H1 (cell line): Measurements from ENCODE around the gene ACADSB. TPM values are rescaled to one million over a fixed set of nuclear protein-coding genes. Genes with fewer than 3 reads are reported as not detected.

Experiments
- CTCF ChIA-PET: fragments of 300-600 bp; sonication (Branson Sonifier 250); formaldehyde crosslinking; loops from one replicate; lab custom pipeline; 2021; ENCODE audit not compliant: partially characterized antibody; lab: Charles Lee
- POLR2A ChIA-PET: fragments of 300-600 bp; sonication (Branson Sonifier 250); formaldehyde crosslinking; loops from one replicate; lab custom pipeline; 2021; ENCODE audit warnings: inconsistent platforms; ENCODE audit not compliant: partially characterized antibody; lab: Charles Lee
- DNase-seq, 2 experiments: peaks; one replicate each; pipeline versions ENCODE4 v3.0.0 to v3.0.0-alpha.2; 2010 to 2022; ENCODE audit warnings: low spot score in 2 of 2, low read depth in 1 of 2, mixed read lengths in 1 of 2
- FAIRE-seq: peaks from 2 replicates; lab custom pipeline; 2011; peaks lifted over from hg19 to GRCh38; lab: Jason Lieb, UNC
- H2AFZ ChIP-seq: 2 replicates; pipeline ENCODE4 v1.8.1; 2012; ENCODE audit warnings: low read length, inconsistent platforms
- H2AK5ac ChIP-seq: 2 replicates; pipeline ENCODE4 v1.6.1; 2013; ENCODE audit warnings: low read depth, low read length
- H2BK120ac ChIP-seq: replicated peaks from 2 replicates; pipeline ENCODE3; 2013; ENCODE audit warnings: low read depth, low read length, inconsistent platforms
- H2BK12ac ChIP-seq: 2 replicates; pipeline ENCODE4 v1.6.1; 2013; ENCODE audit warnings: low read depth, low read length
- H2BK15ac ChIP-seq: 2 replicates; pipeline ENCODE4 v1.6.1; 2013; ENCODE audit warnings: low read length
- H2BK20ac ChIP-seq: 2 replicates; pipeline ENCODE4 v1.6.1; 2013; ENCODE audit warnings: low read length
- H2BK5ac ChIP-seq: 2 replicates; pipeline ENCODE4 v1.6.1; 2013; ENCODE audit warnings: low read depth, low read length
- H3K14ac ChIP-seq: 2 replicates; pipeline ENCODE4 v1.6.1; 2013; ENCODE audit warnings: inconsistent platforms; ENCODE audit not compliant: insufficient read length
- H3K18ac ChIP-seq: 2 replicates; pipeline ENCODE4 v1.6.1; 2013; ENCODE audit warnings: low read length; ENCODE audit errors: extremely low read depth
- H3K23ac ChIP-seq: 2 replicates; pipeline ENCODE4 v1.6.1; 2013; ENCODE audit warnings: inconsistent platforms; ENCODE audit not compliant: insufficient read length
- H3K23me2 ChIP-seq: 2 replicates; pipeline ENCODE4 v1.6.1; 2013; ENCODE audit warnings: low read depth, low read length
- H3K27ac ChIP-seq: 2 replicates; pipeline ENCODE4 v1.6.1; 2011; ENCODE audit warnings: low read depth, low read length, inconsistent platforms
- H3K27me3 ChIP-seq, 4 experiments: replicated peaks in 1 of 4; 1 replicate in 1 of 4; 2 replicates in 3 of 4; pipeline versions ENCODE4 v1.6.1 to v1.8.1; 2011 to 2013; ENCODE audit warnings: low read length in 3 of 4, mild to moderate bottlenecking in 3 of 4, inconsistent platforms in 2 of 4, mixed read lengths in 2 of 4, moderate library complexity in 1 of 4; ENCODE audit not compliant: control insufficient read depth in 3 of 4, insufficient read depth in 3 of 4; ENCODE audit errors: extremely low read depth in 1 of 4
- H3K36me3 ChIP-seq, 4 experiments: 2 replicates each; pipeline versions ENCODE4 v1.6.1 to v1.8.1; 2011 to 2013; ENCODE audit warnings: mild to moderate bottlenecking in 4 of 4, low read length in 3 of 4, moderate library complexity in 2 of 4, control low read depth in 1 of 4, inconsistent platforms in 1 of 4; ENCODE audit not compliant: insufficient read depth in 4 of 4, control insufficient read depth in 2 of 4
- H3K4ac ChIP-seq: replicated peaks from 2 replicates; pipeline ENCODE3; 2013; ENCODE audit warnings: low read length, low read depth, mixed read lengths, inconsistent platforms; ENCODE audit not compliant: insufficient read length
- H3K4me1 ChIP-seq, 4 experiments: replicated peaks in 1 of 4; 1 replicate in 1 of 4; 2 replicates in 3 of 4; pipeline versions ENCODE4 v1.6.1 to v1.8.1; 2011 to 2013; ENCODE audit warnings: low read length in 3 of 4, inconsistent platforms in 2 of 4, mixed read lengths in 1 of 4; ENCODE audit not compliant: insufficient read depth in 4 of 4, control insufficient read depth in 3 of 4
- H3K4me2 ChIP-seq, 2 experiments: 2 replicates each; pipeline versions ENCODE4 v1.6.1 to v1.8.1; 2011 to 2013; ENCODE audit warnings: low read depth in 2 of 2, low read length in 2 of 2, control low read depth in 1 of 2, inconsistent platforms in 1 of 2, mild to moderate bottlenecking in 1 of 2; ENCODE audit not compliant: insufficient read depth in 1 of 2
- H3K4me3 ChIP-seq, 4 experiments: fragments of 200-600, 300-600 bp in 1 of 4; sonication (generic), shearing (Covaris generic), sonication (Bioruptor Twin) in 1 of 4; 2 replicates each; pipeline versions ENCODE4 v1.5.1 to v1.8.1; 2011 to 2016; ENCODE audit warnings: low read length in 4 of 4, low read depth in 3 of 4, control low read depth in 2 of 4, inconsistent platforms in 2 of 4, mild to moderate bottlenecking in 2 of 4, mixed read lengths in 1 of 4, moderate library complexity in 1 of 4; ENCODE audit not compliant: insufficient read depth in 2 of 4; ENCODE audit errors: extremely low read depth in 1 of 4
- H3K56ac ChIP-seq: replicated peaks from 2 replicates; pipeline ENCODE3; 2013; ENCODE audit warnings: low read depth, mild to moderate bottlenecking, mixed read lengths, low read length, inconsistent platforms; ENCODE audit not compliant: insufficient read length
- H3K79me1 ChIP-seq: 2 replicates; pipeline ENCODE4 v1.6.1; 2013; ENCODE audit warnings: low read depth, low read length, control low read depth
- H3K79me2 ChIP-seq, 2 experiments: 2 replicates each; pipeline versions ENCODE4 v1.6.1 to v1.8.1; 2012 to 2013; ENCODE audit warnings: low read length in 2 of 2, mild to moderate bottlenecking in 2 of 2, inconsistent platforms in 1 of 2; ENCODE audit not compliant: insufficient read depth in 2 of 2, control insufficient read depth in 1 of 2
- H3K9ac ChIP-seq, 4 experiments: replicated peaks in 1 of 4; 1 replicate in 1 of 4; 2 replicates in 3 of 4; pipeline versions ENCODE4 v1.6.1 to v1.8.1; 2011 to 2013; ENCODE audit warnings: low read depth in 3 of 4, low read length in 3 of 4, control low read depth in 2 of 4, mild to moderate bottlenecking in 2 of 4, moderate library complexity in 2 of 4, inconsistent platforms in 1 of 4; ENCODE audit errors: extremely low read depth in 1 of 4
- H3K9me3 ChIP-seq, 2 experiments: 2 replicates each; pipeline versions ENCODE4 v1.6.1 to v1.8.1; 2012 to 2013; ENCODE audit warnings: mild to moderate bottlenecking in 2 of 2, moderate library complexity in 2 of 2, control low read depth in 1 of 2, inconsistent platforms in 1 of 2, low read depth in 1 of 2, low read length in 1 of 2, mixed read lengths in 1 of 2; ENCODE audit not compliant: insufficient read depth in 2 of 2
- H4K20me1 ChIP-seq, 2 experiments: replicated peaks in 1 of 2; 2 replicates each; pipeline versions ENCODE3 to v1.8.1; 2011 to 2013; ENCODE audit warnings: inconsistent platforms in 2 of 2, low read length in 2 of 2, mild to moderate bottlenecking in 1 of 2; ENCODE audit not compliant: insufficient read depth in 2 of 2, control insufficient read depth in 1 of 2
- H4K5ac ChIP-seq: 2 replicates; pipeline ENCODE4 v1.6.1; 2013; ENCODE audit warnings: low read length, low read depth, mixed read lengths, inconsistent platforms; ENCODE audit not compliant: insufficient read length
- H4K8ac ChIP-seq: 2 replicates; pipeline ENCODE4 v1.8.0; 2013; ENCODE audit warnings: mild to moderate bottlenecking, moderate library complexity, low read length, inconsistent platforms; ENCODE audit not compliant: insufficient read depth; ENCODE audit errors: extremely low read depth
- H4K91ac ChIP-seq: replicated peaks from 2 replicates; pipeline ENCODE3; 2013; ENCODE audit warnings: low read length, mixed read lengths, inconsistent platforms; ENCODE audit not compliant: insufficient read length
- E2F6 ChIP-seq: IDR thresholded peaks from 2 replicates; pipeline ENCODE4 v1.6.1; 2012; ENCODE audit warnings: inconsistent platforms
- HDAC6 ChIP-seq: IDR thresholded peaks from one replicate; pipeline ENCODE4 v1.7.1; 2012; ENCODE audit warnings: low read depth, mild to moderate bottlenecking, inconsistent platforms, low read length, moderate library complexity
- SP2 ChIP-seq: IDR thresholded peaks from 2 replicates; pipeline ENCODE4 v1.6.1; 2012; ENCODE audit warnings: mild to moderate bottlenecking, low read length, inconsistent platforms
- SUZ12 ChIP-seq: fragments of 200-600 bp; sonication (generic); IDR thresholded peaks from 2 replicates; pipeline ENCODE4 v1.6.1; 2012; ENCODE audit warnings: mild to moderate bottlenecking, inconsistent platforms, low read length, moderate library complexity, mixed read lengths
- WGBS, 2 experiments: shearing (Covaris generic) in 1 of 2; methylation state at CpG; one replicate each; pipeline versions ENCODE4 v1.1.6 to v1.1.7; 2013 to 2015; ENCODE audit warnings: low lambda C conversion rate in 2 of 2, mixed read lengths in 2 of 2, inconsistent platforms in 1 of 2, low coverage in 1 of 2, missing lambda C conversion rate in 1 of 2; ENCODE audit not compliant: insufficient replicate concordance in 2 of 2, insufficient coverage in 1 of 2, insufficient read length in 1 of 2; ENCODE audit errors: extremely low coverage in 1 of 2, missing lambda C conversion rate in 1 of 2; 5-methylcytosine and 5-hydroxymethylcytosine counted together
- polyA plus RNA-seq, 7 experiments: library from polyadenylated mRNA; depleted of rRNA in 3 of 7; stranded (reverse) in 5 of 7; unstranded in 2 of 7; fragments of >200 nt in 5 of 7; fragments of 200-250 nt in 2 of 7; gene quantifications; 1 replicate in 5 of 7; 2 replicates in 1 of 7; 4 replicates in 1 of 7; pipeline versions ENCODE4 v1.2.1 to v1.2.3, GENCODE V29; 2011 to 2013; ENCODE audit warnings: missing spikeins in 2 of 7, mixed read lengths in 2 of 7
- total RNA-seq: library from RNA; stranded (reverse); fragmentation: NEBNext Ultra II Directional; extraction: Animal tissue kit (Norgen Biotek cat#: 25700); gene quantifications from 2 replicates; pipeline ENCODE4 v1.2.1, GENCODE V29; 2021

ACADSB gene
- total and polyA plus RNA-seq, 2 of the 8 experiments (the other 6 are each of a cell fraction or from before 2014, with no cell fraction given) = 5.6 to 11.2 TPM

GRCh38 chr10:123031124-123031523 lies 22.3 kb downstream of the ACADSB start:
- H2AK5ac ChIP-seq = no peak overlapping the region
- no peak overlapping the region for H3K4me2 ChIP-seq
- ChIA-PET CTCF (interaction anchor here (0.8 kb wide), 1 partner anchor 12 kb away, joined by 3 read pairs; no protein-coding TSS in a partner anchor), POLR2A (no interaction called here)
- no peak overlapping the region for H3K9ac ChIP-seq
- H3K4ac ChIP-seq = no peak overlapping the region
- no peak overlapping the region for H3K14ac ChIP-seq
- peaks cover 0 to 2% of the 10 kb centered on the region in 2 experiments for H4K20me1 ChIP-seq
- H3K27me3 ChIP-seq = no peaks in the 10 kb centered on the region
- no peak overlapping the region for H3K27ac ChIP-seq
- FAIRE-seq (no peak), DNase-seq (no peak)
- H4K91ac ChIP-seq = no peak overlapping the region
- no peak overlapping the region for H2BK15ac ChIP-seq
- no peaks in the 10 kb centered on the region for H3K79me2 ChIP-seq
- no peak overlapping the region for H4K8ac ChIP-seq
- H3K9me3 ChIP-seq = no peaks in the 10 kb centered on the region
- H2BK12ac ChIP-seq = no peak overlapping the region
- no peak overlapping the region for H2BK20ac ChIP-seq
- H4K5ac ChIP-seq = no peak overlapping the region
- H3K36me3 ChIP-seq = 0 out of 8 replicates have a peak, but pooled peaks cover 0 to 4% (median 0%) of the 10 kb centered on the region in 4 experiments
- 96% methylated on average over 1 of the region's 1 CpG; no CpG with 5 or more reads in 1 of the 2 experiments for WGBS, 2 experiments
- H3K4me1 ChIP-seq = peaks cover 0 to 2% (median 0%) of the 10 kb centered on the region in 4 experiments; a peak in 1 of 7 replicates
- H3K4me3 ChIP-seq = no peak overlapping the region
- no peak for TF ChIP-seq E2F6
- no peak for TF ChIP-seq SP2
- TF ChIP-seq HDAC6 = no peak
- no peak for TF ChIP-seq SUZ12
- H3K23ac ChIP-seq = no peak overlapping the region
- no peak overlapping the region for H3K56ac ChIP-seq
- H2AFZ ChIP-seq = no peak overlapping the region
- H2BK120ac ChIP-seq = no peak overlapping the region
- H3K18ac ChIP-seq = no peak overlapping the region
- H2BK5ac ChIP-seq = no peak overlapping the region
- no peaks in the 10 kb centered on the region for H3K23me2 ChIP-seq
- no peaks in the 10 kb centered on the region for H3K79me1 ChIP-seq
